COR-L47 (cell line): ENCODE results near the gene PTTG1IP.
"Not testable (repeated sequence)": the region's sequence is repeated elsewhere in the genome, so short reads cannot be mapped to it uniquely, and the experiment has no call there.

Experiments
- DNase-seq: peaks from one replicate; lab custom pipeline; 2025; lab: John Stamatoyannopoulos, UW

PTTG1IP gene

GRCh38 chr21:44880405-44881197 is 7.1 kb upstream of the PTTG1IP start:
- DNase-seq: no peak

GRCh38 chr21:44879238-44879637 is 5.7 kb upstream of the PTTG1IP start:
- DNase-seq: not testable (repeated sequence)

DNA sequence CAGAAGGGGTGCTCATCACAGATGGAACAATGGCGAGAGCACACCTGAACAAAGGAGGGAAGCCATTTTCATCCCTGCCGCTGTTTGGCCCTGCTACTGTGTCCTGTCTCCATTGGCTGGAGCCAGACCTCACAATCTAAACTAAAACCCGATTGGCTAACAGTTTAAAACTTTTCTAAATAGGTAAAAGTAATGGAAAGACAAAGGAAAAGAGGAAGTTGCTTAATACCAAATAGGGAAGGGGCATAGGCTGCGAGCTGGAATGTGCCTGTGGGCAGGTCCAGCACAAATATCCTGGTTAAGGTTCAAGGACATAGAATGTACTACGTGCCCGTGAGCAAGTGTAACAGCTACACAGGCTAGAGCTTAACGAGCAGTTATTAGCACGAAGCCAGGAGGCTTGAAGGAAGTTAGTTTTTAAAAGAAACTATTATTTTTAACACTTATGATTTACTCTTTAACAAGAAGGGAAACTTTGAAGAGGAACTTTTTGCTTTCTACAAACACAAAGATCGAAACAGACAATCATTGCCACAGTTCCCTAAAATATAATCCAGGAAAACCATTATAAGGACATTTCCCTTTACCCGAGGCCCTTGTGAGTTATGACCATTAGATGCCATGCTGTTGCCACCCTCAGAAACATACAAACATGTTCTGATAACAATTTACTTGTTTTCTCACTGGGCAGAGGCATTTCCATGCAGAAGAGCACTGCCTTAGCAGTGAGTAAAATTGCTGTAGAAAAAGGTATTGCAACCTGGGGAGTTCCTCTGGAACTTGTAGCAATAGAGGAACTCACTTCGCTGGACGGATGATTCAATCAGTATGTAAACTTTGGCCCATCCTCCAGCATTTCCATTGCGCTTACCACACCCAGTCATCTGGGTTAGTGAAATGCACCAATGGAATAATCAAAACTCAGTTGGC is 4.8 kb upstream of the PTTG1IP start:
- no peak for DNase-seq

DNA sequence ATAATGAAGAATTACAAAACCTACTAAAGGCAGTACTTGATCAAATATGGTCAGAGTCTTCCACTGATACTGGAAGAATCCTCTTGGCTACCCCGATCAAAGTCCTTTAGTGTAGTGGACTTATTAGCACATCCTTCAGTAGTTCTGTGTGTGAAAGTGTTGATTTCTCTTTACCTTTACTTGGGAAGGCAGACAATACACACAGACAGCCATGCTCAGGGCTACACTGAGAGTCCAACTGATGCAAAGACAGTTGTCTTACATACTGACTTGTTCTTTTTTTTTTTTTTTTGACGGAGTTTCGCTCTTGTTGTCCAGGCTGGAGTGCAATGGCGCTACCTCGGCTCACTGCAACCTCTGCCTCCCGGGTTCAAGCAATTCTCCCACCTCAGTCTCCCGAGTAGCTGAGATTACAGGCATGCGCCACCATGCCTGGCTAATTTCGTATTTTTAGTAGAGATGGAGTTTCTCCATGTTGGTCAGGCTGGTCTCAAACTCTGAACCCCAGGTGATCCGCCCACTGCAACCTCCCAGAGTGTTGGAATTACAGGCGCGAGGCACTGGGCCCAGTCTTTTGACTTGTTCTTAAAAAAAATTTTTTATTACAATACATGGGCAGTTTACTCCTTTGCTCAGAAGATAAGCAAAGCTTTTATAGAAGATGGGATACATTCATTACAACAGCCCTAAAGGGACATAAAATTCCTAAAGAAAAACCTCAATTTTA is 3.5 kb upstream of the PTTG1IP start:
- DNase-seq: no peak

DNA sequence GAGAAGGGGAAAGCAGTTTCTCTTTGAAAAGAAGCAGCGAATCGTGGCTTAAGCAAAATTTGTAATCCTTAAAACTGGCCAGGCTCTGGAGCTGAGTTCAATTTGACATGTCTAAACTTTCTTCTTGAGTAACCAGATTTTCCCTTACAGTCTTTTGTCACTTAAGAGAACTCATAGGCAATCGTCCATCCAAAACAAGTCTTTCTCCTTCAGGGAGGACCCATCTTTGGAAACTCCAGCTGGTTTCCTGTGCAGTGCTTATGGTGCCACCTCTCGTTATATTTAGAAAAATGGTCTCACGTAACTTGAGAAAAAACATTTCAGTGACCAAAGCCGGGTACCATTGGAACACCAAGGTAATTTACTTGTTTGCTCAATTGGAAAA is 1.8 kb upstream of the PTTG1IP start:
- no peak for DNase-seq

DNA sequence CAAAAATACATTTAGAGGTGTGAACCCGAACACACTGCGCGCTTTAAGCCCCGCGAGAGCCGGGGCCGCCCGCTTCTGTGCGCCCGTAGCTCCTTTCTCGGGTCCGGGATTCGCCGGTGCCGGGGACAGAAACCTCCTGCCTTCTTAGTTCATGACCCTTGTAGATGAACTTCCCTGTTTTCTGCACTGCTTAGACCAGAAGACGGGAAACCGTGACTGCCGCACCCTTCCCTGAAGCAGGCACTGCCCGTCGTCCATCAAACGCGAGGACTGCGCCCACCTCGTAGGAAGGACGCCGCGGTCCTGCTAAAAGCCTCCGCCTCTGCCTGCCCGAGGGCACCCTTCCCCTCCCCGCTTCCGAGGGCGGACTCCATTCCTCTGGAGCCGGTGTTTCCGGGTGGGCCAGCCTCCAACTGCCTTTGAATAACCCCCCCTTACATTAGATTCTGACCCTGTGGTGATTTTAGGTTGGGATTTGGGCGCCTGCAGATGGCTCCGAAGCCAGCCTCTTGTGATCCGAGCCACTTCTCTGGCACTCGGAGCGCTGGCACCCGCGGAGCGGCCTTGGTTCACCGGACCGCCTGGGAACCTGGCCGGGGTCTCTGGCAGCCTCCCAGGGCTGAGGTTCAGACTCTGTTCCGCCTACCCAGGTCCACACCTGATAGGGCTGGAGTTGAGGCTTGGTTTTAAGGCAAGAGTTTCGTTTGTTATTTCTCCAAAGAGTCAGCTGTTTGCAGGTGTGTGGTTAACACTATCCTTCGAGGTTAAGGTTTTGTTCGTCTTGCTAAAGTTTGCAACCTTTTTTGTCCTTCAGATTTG is 1.2 kb upstream of the PTTG1IP start:
- no peak for DNase-seq

- DNase-seq: no peak
Measured at GRCh38 chr21:44874240-44874496, 678 bp upstream of the PTTG1IP start.

DNA sequence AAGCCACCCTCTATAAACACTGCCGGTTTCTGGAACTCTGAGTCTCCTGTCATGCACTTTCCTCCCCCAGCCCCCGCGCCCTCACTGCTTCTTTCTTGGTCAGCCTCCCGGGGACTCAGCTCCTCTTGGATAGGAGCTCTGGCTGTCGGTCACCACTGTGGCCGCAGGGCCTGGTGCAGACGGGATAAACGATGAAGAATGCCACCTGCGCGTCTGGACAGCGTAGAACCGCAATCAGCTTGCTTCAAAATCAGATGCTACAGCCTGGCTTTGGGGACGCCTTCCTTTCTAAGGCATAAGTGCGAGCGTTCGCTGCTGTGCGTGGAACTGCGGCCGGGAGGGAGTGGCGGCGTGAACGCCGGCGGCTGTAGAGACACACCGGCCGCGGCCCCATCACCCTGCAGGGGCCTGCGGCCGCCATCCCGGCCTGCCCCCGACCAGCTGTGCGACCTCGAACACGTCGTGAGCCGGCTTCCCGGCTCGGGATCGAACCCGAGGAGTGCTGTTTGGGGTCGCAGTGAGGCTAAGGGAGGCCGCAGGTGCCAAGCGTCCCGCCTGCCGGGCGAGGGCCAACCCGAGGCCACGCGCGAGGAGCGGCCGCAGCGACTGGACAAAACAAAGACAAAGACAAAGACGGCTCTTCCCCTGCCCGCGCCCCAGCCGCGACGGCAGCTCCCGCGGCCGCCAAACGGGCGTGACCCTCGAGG is 688 bp downstream of the PTTG1IP start:
- no peak for DNase-seq

DNA sequence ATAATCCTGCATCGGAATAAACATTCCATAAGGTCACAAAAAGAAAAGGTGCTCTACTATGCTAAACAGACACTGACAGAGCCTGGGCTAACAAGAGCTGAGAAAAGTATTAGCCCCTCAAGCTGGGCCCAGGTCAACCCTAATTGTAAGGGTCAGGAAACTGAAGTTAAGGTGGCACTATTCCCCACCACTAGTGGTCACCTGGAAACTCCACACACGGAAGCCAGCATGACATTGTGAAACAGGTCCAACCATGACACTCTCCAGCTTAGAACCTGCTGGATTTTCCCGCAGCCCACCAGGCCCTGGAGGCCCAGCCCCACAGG is 1.2 kb downstream of the PTTG1IP start:
- no peak for DNase-seq

GRCh38 chr21:44871576-44872269 is 1.8 kb downstream of the PTTG1IP start:
- DNase-seq: no peak

DNA sequence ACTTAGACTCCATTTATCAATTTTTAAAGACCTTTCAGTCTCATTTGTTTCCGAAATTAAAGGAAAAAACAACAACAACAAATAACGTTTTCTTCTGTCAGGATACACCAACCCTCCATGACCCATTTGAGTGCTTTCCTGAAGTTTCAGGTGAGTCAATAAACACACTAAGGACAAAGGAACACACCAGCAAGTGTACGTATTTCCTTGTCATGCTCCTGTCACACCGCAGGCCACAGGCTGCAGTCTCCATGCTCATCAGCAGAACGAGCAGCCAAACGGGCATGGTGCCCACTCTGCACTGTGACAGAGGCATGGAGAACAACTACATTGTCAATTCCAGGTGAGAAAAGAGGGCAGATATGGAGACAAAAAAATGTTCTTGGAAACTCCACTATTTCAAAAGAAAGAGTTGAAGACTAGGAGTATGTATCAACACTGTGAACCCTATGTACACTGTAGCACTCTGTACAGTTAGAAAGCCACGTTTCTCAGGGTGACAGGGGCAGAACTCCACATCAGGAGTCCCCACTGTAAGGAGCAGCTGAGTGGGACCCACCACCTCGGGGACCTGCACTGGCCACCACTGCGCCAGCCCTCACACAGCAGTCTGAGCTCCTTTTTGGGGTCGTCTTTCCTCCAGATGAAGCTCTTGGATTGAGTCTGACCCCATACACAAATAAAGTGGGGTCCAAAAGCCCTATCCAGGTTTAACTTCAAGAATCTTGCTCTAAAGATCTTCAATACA is 2.6 kb downstream of the PTTG1IP start:
- DNase-seq: no peak

GRCh38 chr21:44869781-44870747 is 3.4 kb downstream of the PTTG1IP start:
- DNase-seq: no peak

DNA sequence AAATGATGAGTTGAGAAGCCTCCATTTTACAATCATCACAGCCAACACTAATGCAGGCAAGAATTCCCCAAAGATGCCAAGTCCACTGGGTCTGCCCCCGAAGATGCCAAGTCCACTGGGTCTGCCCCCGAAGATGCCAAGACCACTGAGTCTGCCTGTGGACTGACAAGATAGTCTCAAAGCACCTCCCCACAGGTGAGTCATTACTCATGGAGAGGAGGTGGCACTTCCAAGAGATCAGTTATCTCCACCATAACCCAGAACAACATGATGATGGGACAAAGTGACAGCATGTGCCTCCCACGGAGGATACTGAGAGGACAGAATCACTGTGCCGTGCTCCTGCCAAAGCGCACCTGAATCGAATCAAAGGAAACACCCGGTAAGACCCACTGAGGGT is 4.8 kb downstream of the PTTG1IP start:
- DNase-seq: no peak

DNA sequence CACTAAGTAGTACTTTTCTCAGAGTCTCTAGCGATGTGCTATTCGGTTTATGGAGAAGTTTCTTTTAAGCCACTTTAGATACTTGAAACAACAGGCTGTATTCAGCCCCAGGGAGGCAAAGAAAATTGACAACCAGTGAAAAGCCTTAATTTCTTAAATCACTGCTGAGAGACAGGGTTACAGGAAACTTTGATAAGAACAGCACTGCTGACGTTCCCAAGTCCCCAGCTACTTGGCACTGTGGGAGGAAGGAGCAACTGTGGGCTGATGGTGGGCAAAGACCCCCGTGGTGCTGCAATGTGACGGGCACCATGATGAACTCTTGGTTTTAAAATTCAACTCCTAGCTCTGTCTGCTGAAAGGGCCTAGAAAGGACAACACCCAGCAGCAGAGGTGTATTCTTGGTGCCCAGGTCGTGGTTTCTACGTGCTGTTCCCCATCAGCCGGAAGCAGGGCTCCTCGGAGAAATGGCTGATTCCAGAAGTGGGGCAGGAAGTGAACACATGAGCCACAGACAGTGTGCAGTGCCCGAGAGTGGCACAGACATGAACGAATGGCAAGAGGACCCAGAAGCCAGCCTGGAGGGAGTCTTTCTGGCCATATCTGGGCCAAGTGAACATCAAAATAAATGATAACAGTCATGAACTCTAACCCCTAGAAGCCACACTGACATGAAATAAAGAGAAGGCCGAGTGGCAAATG is 5.3 kb downstream of the PTTG1IP start:
- DNase-seq: no peak

GRCh38 chr21:44867464-44867863 is 6.0 kb downstream of the PTTG1IP start:
- DNase-seq: no peak

DNA sequence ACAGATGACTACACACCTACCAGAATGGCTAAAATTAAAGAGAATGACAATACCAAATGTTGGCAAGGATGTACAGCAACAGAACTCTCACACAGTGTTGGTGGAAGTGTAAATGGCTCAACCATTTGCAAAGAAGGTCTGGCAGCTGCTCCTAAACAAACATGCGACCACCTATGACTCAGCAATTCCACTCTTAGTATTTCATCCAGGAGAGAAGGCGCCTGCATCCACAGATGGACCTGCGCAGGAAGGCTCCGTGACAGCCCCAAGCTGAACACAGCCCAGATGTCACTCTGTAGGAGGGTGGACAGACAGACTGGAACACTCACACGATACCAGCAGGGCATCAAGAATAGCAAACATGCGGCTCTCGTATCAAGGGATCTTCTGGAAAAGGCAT is 6.7 kb downstream of the PTTG1IP start:
- no peak for DNase-seq

- no peak for DNase-seq
Measured at GRCh38 chr21:44865561-44866280, 7.8 kb downstream of the PTTG1IP start.
